ENCODE measurements around the gene KCNJ10.

- no peak for TF ChIP-seq CTCF (IDR thresholded peaks at IDR 0.05)
- TF ChIP-seq POLR2A (IDR thresholded peaks at IDR 0.05) = no peak
Measured at GRCh38 chr1:160105155-160105554, 35.2 kb upstream of the KCNJ10 start.
